ENCODE measurements around the gene ZFYVE19. TPM values are rescaled to one million over a fixed set of nuclear protein-coding genes. Genes with fewer than 3 reads are reported as not detected.
"Not testable (repeated sequence)": the region's sequence is repeated elsewhere in the genome, so short reads cannot be mapped to it uniquely, and the experiment has no call there.

The ZFYVE19 gene
- total RNA-seq, 4 donors from 2014 or later = 16.5 to 33.4 (median 28.9) TPM

- Histone ChIP-seq H3K9me3 (no peaks in the 10 kb centered on the region), H3K36me3 (peaks cover 0 to 31% (median 0%) of the 10 kb centered on the region in 3 donors), H3K27ac (peak overlapping the region; percentile 45 to 86 (median 72)), H3K4me1 (peaks cover 34 to 87% (median 34%) of the 10 kb centered on the region in 3 donors), H3K4me3 (no peak overlapping the region), H3K27me3 (peaks cover 0 to 10% (median 0%) of the 10 kb centered on the region in 4 donors)
- 44 to 55% methylated on average over 9 to 13 of the region's 18 CpGs for WGBS, 2 donors
- no peak for DNase-seq
- intact Hi-C loops (cut with DNase I) = loop anchor here (5.0 kb wide), 1 partner anchor 33 kb away; the partner anchor contains the start of gene VPS18
- TF ChIP-seq POLR2A (IDR thresholded peaks at IDR 0.05) (no peak), CTCF (IDR thresholded peaks at IDR 0.05) (peak; percentile 65 to 85 (median 82))
Observed at GRCh38 chr15:40859206-40859851, 52.4 kb downstream of the ZFYVE19 start.

DNA sequence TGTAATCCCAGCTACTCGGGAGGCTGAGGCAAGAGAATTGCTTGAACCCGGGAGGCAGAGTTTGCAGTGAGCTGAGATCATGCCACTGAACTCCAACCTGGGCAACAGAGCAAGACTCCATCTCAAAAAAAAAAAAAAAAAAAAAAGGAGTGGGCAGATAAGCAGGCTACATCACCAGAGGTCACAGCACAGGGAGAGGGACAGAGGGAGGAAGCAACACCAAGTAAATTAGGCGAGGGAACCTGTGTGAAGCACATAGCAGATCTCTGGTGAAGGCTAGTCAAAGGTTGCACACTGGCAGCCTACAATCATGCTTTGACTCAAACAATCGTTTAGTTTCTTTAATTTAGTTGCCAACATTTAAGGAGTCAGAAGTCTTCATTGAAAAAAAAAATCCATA lies 54.3 kb downstream of the ZFYVE19 start:
- H3K9me3 ChIP-seq; H3K27me3 ChIP-seq; DNase-seq; H3K4me3 ChIP-seq; intact Hi-C loops (cut with DNase I): not testable (repeated sequence)
- Histone ChIP-seq H3K27ac (peak overlapping the region; percentile 76 to 87 (median 81)), H3K4me1 (peaks cover 42 to 98% (median 44%) of the 10 kb centered on the region in 3 donors), H3K36me3 (peaks cover 0 to 13% (median 0%) of the 10 kb centered on the region in 3 donors)
- 73 to 74% methylated on average over 4 of the region's 4 CpGs for WGBS, 2 donors

DNA sequence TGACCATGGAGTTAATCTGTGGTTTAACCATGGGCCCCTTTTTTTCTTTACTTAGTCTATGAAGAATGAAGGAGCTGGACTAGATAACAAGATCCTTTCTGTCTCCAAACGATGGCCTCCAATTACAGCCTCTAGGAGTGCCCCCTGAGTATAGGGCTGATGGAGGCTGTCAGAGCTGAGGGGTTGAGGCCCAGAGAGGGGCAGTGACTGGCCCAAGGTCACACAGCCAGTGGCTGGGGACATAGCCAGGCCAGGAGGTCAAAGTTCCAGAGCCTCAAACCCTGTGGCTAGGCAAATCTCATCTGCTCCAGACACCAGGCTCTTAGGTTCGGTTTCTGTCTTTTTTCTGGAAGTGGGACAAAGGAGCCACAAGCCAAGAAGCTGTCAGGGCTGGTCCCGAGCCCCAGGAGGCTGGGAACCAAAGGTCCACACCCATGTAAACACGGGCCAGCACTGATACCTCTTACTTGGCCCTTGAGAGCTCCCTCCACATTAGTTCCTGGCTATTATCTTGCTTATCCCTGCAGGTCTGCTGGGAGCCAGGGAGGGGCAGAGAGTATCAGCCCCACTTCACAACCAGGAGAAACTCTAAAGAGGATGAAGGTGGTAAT lies 56.9 kb downstream of the ZFYVE19 start:
- H3K27me3 ChIP-seq = peaks cover 0 to 6% (median 0%) of the 10 kb centered on the region in 4 donors
- no peak for DNase-seq
- no peaks in the 10 kb centered on the region for H3K36me3 ChIP-seq
- TF ChIP-seq CTCF (IDR thresholded peaks at IDR 0.05) (no peak), POLR2A (IDR thresholded peaks at IDR 0.05) (no peak)
- intact Hi-C loops (cut with DNase I) = no loop called here
- no peaks in the 10 kb centered on the region for H3K9me3 ChIP-seq
- 27 to 67% methylated on average over 1 to 3 of the region's 4 CpGs for WGBS, 2 donors
- peak overlapping the region; percentile 79 to 87 (median 82) for H3K27ac ChIP-seq
- H3K4me1 ChIP-seq = peaks cover 31 to 79% (median 37%) of the 10 kb centered on the region in 3 donors
- no peak overlapping the region for H3K4me3 ChIP-seq

Small RNAs within 50 kb of the gene (small RNA-seq; reads per million reads assigned to genes)
- gene SUMO2P15 = 0 reads per million in 4 donors

Other genes starting within 250 kb of the ZFYVE19 start
- gene CCDC32, start 242.0 kb upstream of the ZFYVE19 start, total RNA-seq = 10 to 100 TPM in 2 of 4 donors, 1 to 10 TPM in 2; 7.3 to 27.9 (median 15.8) TPM
- 10 to 100 TPM in 1 of 4 donors, 1 to 10 TPM in 3; 4.3 to 10.3 (median 6.7) TPM for gene RPUSD2, start 237.8 kb upstream of the ZFYVE19 start, total RNA-seq
- 10 to 100 TPM in 2 of 4 donors, 1 to 10 TPM in 2; 2.9 to 17.8 (median 11.0) TPM for gene KNL1, start 212.8 kb upstream of the ZFYVE19 start, total RNA-seq
- 1 to 10 TPM; 1.9 to 8.5 (median 4.5) TPM for gene RAD51, start 111.9 kb upstream of the ZFYVE19 start, total RNA-seq
- 10 to 100 TPM; 21.3 to 31.9 (median 26.4) TPM for gene RMDN3, start 51.8 kb upstream of the ZFYVE19 start, total RNA-seq
- gene GCHFR, start 43.0 kb upstream of the ZFYVE19 start, total RNA-seq = 10 to 100 TPM in 3 of 4 donors, 1 to 10 TPM in 1; 10.0 to 47.5 (median 41.9) TPM
- 10 to 100 TPM; 11.3 to 44.3 (median 22.2) TPM for gene C15orf62, start 37.1 kb upstream of the ZFYVE19 start, total RNA-seq
- 10 to 100 TPM; 13.9 to 24.0 (median 19.2) TPM for gene DNAJC17, start 384 bp downstream of the ZFYVE19 start, total RNA-seq
- under 1 TPM in 1 of 4 donors, not detected in 3; 0.68 TPM for gene PPP1R14D, start 21.6 kb downstream of the ZFYVE19 start, total RNA-seq
- 100 to 1,000 TPM; 168 to 506 (median 215) TPM for gene SPINT1, start 37.0 kb downstream of the ZFYVE19 start, total RNA-seq
- 100 to 1,000 TPM in 3 of 4 donors, 10 to 100 TPM in 1; 94.0 to 146 (median 123) TPM for gene RHOV, start 67.1 kb downstream of the ZFYVE19 start, total RNA-seq
- 10 to 100 TPM; 17.4 to 25.9 (median 20.7) TPM for gene VPS18, start 87.4 kb downstream of the ZFYVE19 start, total RNA-seq
- gene DLL4, start 122.3 kb downstream of the ZFYVE19 start, total RNA-seq = 1 to 10 TPM in 3 of 4 donors, under 1 TPM in 1; 0.68 to 4.6 (median 1.3) TPM
- 10 to 100 TPM in 1 of 4 donors, 1 to 10 TPM in 2, under 1 TPM in 1; 0.76 to 16.1 (median 6.4) TPM for gene CHAC1, start 146.4 kb downstream of the ZFYVE19 start, total RNA-seq